ENCODE results near the gene RASSF5. TPM values are rescaled to one million over a fixed set of nuclear protein-coding genes. Genes with fewer than 3 reads are reported as not detected.

Gene RASSF5
- polyA plus RNA-seq, 4 donors, result 1.6 to 7.3 (median 4.4) TPM

DNA sequence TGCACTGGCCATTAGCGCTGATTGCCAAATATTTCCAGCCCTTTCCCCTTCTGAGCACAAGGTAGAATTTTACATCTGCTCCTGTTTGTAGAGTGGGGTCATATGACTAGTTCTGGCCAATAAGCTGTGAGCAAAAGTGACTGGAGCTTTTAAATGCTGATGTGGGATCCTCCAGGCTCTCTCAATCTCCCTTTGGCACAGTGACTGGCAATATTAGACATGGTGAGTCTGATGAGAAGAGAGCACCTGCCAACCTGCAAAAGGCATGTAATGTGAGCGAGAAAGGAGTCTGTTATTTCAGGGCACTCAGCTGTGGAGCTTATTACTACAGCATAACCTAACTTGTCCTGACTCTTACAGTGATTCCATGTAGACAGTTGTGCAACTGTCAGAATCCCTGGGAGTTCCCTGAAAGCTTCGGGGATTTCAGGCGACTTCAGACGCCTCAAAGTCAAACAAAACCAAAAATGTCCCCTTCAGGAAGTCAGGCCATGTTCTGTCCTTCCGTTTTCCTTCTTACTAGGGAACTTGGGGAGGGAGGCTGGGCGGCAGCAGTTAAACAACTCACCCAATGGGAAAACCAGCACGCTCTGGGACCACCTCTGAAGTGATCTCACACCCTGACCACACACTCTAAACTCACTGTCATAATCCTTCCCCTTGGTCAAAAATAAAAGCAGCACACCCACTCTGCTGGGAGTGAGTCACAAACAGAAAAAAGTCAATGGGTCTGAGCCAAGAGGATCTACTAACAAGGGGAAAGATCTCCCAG lies 3.6 kb upstream of the RASSF5 start:
- WGBS, 3 donors, result 48 to 71% (median 57%) methylated on average over 8 of the region's 8 CpGs
- peak overlapping the region in 1 of 3 donors; percentile 74 for H3K27ac ChIP-seq (ENCODE audit: low read depth in 1 of 3, low read length in 2 of 3)
- peaks cover 0 to 2% (median 0%) of the 10 kb centered on the region in 3 donors for H3K36me3 ChIP-seq (ENCODE audit: control insufficient read depth in 3 of 3, insufficient read depth in 2 of 3, low read depth in 1 of 3, low read length in 3 of 3)
- FAIRE-seq (no peak), DNase-seq (no peak)
- peaks cover 0 to 39% (median 2%) of the 10 kb centered on the region in 3 donors for H3K27me3 ChIP-seq (ENCODE audit: control insufficient read depth in 3 of 3, insufficient read depth in 3 of 3, low read length in 3 of 3)
- H3K4me1 ChIP-seq (ENCODE audit: control insufficient read depth in 3 of 3, insufficient read depth in 2 of 3, low read depth in 1 of 3, low read length in 2 of 3), result peaks cover 0 to 13% (median 2%) of the 10 kb centered on the region in 3 donors
- H3K9me3 ChIP-seq (ENCODE audit: control insufficient read depth in 2 of 2, insufficient read depth in 1 of 2, low read depth in 1 of 2, low read length in 1 of 2), result no peaks in the 10 kb centered on the region
- no peak overlapping the region for H3K4me3 ChIP-seq (ENCODE audit: low read depth in 1 of 3, low read length in 3 of 3)

DNA sequence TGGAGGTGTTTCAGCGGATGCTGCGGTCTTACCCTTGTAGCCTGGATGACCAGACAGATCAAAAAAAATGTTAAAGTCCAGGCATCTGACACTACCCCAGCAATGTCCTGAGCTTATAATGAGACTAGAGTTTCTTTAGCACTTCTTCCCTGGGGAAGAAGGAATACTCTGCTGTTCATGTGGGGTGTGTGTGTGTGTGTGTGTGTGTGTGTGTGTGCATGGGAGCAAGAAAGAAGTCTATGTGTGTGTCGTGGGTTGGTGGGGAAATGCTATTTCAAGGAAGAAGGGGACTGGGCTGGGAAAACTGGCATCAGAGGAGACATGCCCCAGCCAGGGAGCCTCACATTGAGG lies 3.0 kb upstream of the RASSF5 start:
- Histone ChIP-seq H3K4me3 (ENCODE audit: low read depth in 1 of 3, low read length in 3 of 3) (no peak overlapping the region), H3K9me3 (ENCODE audit: control insufficient read depth in 2 of 2, insufficient read depth in 1 of 2, low read depth in 1 of 2, low read length in 1 of 2) (no peaks in the 10 kb centered on the region), H3K36me3 (ENCODE audit: control insufficient read depth in 3 of 3, insufficient read depth in 2 of 3, low read depth in 1 of 3, low read length in 3 of 3) (no peaks in the 10 kb centered on the region), H3K27ac (ENCODE audit: low read depth in 1 of 3, low read length in 2 of 3) (peak overlapping the region in 1 of 3 donors; percentile 31), H3K27me3 (ENCODE audit: control insufficient read depth in 3 of 3, insufficient read depth in 3 of 3, low read length in 3 of 3) (peaks cover 0 to 45% (median 3%) of the 10 kb centered on the region in 3 donors), H3K4me1 (ENCODE audit: control insufficient read depth in 3 of 3, insufficient read depth in 2 of 3, low read depth in 1 of 3, low read length in 2 of 3) (peaks cover 0 to 14% (median 2%) of the 10 kb centered on the region in 3 donors)
- DNase-seq (no peak), FAIRE-seq (no peak)
- 46 to 74% (median 54%) methylated on average over 3 of the region's 3 CpGs for WGBS, 3 donors

DNA sequence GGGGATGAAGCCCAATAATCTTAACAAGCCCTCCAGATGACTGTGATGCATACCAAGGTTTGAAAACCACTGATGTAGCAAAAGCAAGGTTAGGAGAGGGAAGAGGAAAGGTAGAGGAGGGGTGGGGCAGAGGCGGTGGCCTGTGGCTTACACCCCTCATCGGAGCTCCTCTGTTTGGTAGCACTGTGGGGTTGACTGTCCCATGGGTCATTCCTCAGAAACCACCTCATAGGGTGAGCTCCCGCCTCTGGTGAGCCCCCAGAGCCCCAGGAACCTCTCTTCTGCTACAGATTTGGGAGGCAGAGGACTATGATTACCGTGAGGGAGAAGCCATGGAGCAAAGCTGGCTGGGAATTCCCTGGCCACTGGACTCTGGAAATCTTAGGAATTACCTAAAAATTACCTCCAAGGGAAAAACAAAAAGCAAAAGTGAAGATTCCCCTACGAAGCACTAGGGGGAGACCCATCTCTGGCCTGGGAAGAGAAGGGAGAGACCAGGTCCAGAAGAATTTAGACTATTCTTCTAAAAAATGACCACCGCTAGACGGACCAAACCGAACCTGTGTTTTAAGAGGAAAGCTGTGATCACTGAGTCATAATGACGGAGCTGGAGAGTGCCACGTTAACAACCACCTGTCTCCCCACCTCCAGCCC lies 1.5 kb upstream of the RASSF5 start:
- no peak overlapping the region for H3K4me3 ChIP-seq (ENCODE audit: low read depth in 1 of 3, low read length in 3 of 3)
- H3K9me3 ChIP-seq (ENCODE audit: control insufficient read depth in 2 of 2, insufficient read depth in 1 of 2, low read depth in 1 of 2, low read length in 1 of 2), result no peaks in the 10 kb centered on the region
- H3K4me1 ChIP-seq (ENCODE audit: control insufficient read depth in 3 of 3, insufficient read depth in 2 of 3, low read depth in 1 of 3, low read length in 2 of 3), result peaks cover 0 to 14% (median 2%) of the 10 kb centered on the region in 3 donors
- FAIRE-seq (no peak), DNase-seq (no peak)
- peaks cover 0 to 46% (median 3%) of the 10 kb centered on the region in 3 donors for H3K27me3 ChIP-seq (ENCODE audit: control insufficient read depth in 3 of 3, insufficient read depth in 3 of 3, low read length in 3 of 3)
- 54 to 66% (median 54%) methylated on average over 10 of the region's 10 CpGs for WGBS, 3 donors
- no peak overlapping the region for H3K27ac ChIP-seq (ENCODE audit: low read depth in 1 of 3, low read length in 2 of 3)
- H3K36me3 ChIP-seq (ENCODE audit: control insufficient read depth in 3 of 3, insufficient read depth in 2 of 3, low read depth in 1 of 3, low read length in 3 of 3), result no peaks in the 10 kb centered on the region

DNA sequence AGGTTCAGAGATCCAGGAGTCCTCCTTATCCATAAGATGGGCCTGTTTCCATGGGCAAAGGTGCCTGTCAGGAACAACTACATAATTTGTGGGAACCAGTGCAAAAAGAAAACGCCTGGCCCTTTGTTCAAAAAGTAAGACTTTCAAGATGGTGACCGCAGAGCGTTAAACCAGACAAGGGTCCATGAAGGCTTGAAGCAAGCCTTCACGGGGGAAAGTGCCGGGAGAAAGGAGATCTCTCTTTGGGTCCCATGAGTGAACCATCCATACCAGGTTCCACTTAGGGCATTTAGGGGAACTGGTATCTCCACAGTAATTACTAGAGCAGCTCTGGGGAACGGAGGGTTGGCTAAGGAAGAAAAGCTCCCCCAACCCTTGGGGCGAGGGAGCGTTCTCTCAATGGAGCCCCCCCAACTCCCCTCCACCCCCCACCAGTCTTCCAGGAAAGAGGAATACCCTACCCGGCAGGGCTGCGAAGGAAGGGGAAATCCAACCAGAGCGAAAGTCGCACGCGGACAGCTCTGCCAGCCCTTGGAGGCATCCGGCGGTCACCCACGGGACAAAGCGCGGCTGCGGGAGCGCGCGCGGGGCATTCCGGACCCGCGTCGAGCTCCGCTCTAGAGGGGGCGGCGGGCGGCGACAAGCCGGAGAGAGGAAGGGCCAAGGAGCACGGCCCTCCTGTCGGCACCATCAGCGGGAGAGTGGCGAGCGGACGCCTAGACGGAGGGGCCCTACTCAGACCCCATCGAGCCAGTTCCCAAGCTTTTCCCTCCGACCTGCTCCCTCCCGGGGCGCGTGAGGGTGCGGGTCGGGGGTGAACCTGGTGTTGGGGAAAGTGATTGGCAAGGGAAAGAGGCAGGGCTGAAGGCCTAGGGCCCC lies 687 bp upstream of the RASSF5 start:
- DNase-seq (peak in 1 of 2 donors; percentile 51), FAIRE-seq (no peak)
- WGBS, 3 donors, result 12 to 16% (median 13%) methylated on average over 37 to 48 of the region's 48 CpGs
- peaks cover 0 to 46% (median 3%) of the 10 kb centered on the region in 3 donors for H3K27me3 ChIP-seq (ENCODE audit: control insufficient read depth in 3 of 3, insufficient read depth in 3 of 3, low read length in 3 of 3)
- no peaks in the 10 kb centered on the region for H3K36me3 ChIP-seq (ENCODE audit: control insufficient read depth in 3 of 3, insufficient read depth in 2 of 3, low read depth in 1 of 3, low read length in 3 of 3)
- peaks cover 0 to 11% (median 2%) of the 10 kb centered on the region in 3 donors for H3K4me1 ChIP-seq (ENCODE audit: control insufficient read depth in 3 of 3, insufficient read depth in 2 of 3, low read depth in 1 of 3, low read length in 2 of 3)
- no peaks in the 10 kb centered on the region for H3K9me3 ChIP-seq (ENCODE audit: control insufficient read depth in 2 of 2, insufficient read depth in 1 of 2, low read depth in 1 of 2, low read length in 1 of 2)
- peak overlapping the region; percentile 46 to 60 (median 60) for H3K4me3 ChIP-seq (ENCODE audit: low read depth in 1 of 3, low read length in 3 of 3)
- H3K27ac ChIP-seq (ENCODE audit: low read depth in 1 of 3, low read length in 2 of 3), result peak overlapping the region in 1 of 3 donors; percentile 33

DNA sequence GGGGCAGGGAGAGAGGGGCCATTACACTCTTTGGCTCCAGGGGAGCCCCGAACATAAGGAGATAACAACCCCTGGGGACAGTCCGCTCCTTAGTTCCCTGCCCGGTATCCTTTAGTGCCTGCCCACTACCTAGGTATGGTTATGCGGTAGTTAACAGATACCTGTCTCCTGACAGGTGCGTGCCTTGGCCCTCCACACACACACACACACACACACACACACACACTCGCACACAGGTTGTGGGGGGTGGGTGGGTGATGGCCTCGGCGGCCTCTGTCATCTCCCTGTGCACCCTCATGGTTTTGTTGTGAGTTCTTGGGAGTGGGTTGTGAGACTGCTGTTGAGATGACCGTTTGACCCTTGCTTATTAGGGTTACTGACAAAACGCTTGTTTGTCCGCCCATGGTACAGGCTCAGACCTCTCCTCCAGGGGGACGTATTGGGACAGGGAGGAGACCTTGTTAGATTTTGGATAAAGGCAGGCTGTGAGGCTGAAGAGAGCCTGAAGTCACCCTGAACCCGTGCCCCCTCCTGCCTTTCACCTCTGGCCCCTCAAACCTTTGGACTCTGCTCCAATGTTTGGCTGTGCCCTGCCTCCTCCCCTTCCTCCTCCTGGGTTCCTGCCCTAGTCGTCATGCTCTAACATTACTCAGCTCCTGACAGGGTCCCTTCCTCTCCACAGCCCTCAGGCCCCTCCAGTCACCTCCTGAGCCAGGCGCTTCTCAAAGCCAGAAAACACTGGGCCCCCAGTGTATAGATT lies 979 bp downstream of the RASSF5 start:
- DNase-seq (peak; percentile 19 to 39), FAIRE-seq (no peak)
- no peaks in the 10 kb centered on the region for H3K36me3 ChIP-seq (ENCODE audit: control insufficient read depth in 3 of 3, insufficient read depth in 2 of 3, low read depth in 1 of 3, low read length in 3 of 3)
- H3K27me3 ChIP-seq (ENCODE audit: control insufficient read depth in 3 of 3, insufficient read depth in 3 of 3, low read length in 3 of 3), result peaks cover 0 to 46% (median 3%) of the 10 kb centered on the region in 3 donors
- 15 to 40% (median 29%) methylated on average over 14 to 15 of the region's 15 CpGs for WGBS, 3 donors
- H3K9me3 ChIP-seq (ENCODE audit: control insufficient read depth in 2 of 2, insufficient read depth in 1 of 2, low read depth in 1 of 2, low read length in 1 of 2), result no peaks in the 10 kb centered on the region
- no peak overlapping the region for H3K27ac ChIP-seq (ENCODE audit: low read depth in 1 of 3, low read length in 2 of 3)
- peak overlapping the region; percentile 12 to 60 (median 42) for H3K4me3 ChIP-seq (ENCODE audit: low read depth in 1 of 3, low read length in 3 of 3)
- H3K4me1 ChIP-seq (ENCODE audit: control insufficient read depth in 3 of 3, insufficient read depth in 2 of 3, low read depth in 1 of 3, low read length in 2 of 3), result peaks cover 0 to 14% (median 6%) of the 10 kb centered on the region in 3 donors

DNA sequence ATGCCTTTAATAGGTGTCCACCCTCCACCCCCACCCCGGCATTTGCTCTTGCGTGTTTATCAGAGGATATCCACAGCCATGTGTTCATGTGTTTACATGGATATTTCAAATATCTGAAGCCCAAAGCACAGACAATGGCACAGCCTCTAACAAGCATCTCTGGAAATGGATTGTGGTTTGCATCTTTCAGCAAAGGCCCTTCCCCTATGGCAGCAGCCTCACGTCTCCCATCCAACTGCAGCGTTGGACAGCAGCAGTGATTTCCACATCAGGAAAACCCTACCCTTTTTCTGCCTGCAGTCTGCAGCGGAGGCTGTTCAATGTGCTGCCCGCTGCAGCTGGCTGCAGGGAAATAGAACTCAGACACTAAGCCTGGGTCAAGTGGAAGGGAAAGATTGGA lies 1.6 kb downstream of the RASSF5 start:
- WGBS, 3 donors, result 28 to 40% (median 35%) methylated on average over 6 of the region's 6 CpGs
- Histone ChIP-seq H3K9me3 (ENCODE audit: control insufficient read depth in 2 of 2, insufficient read depth in 1 of 2, low read depth in 1 of 2, low read length in 1 of 2) (no peaks in the 10 kb centered on the region), H3K27me3 (ENCODE audit: control insufficient read depth in 3 of 3, insufficient read depth in 3 of 3, low read length in 3 of 3) (peaks cover 0 to 46% (median 3%) of the 10 kb centered on the region in 3 donors), H3K4me1 (ENCODE audit: control insufficient read depth in 3 of 3, insufficient read depth in 2 of 3, low read depth in 1 of 3, low read length in 2 of 3) (peaks cover 0 to 14% (median 6%) of the 10 kb centered on the region in 3 donors), H3K36me3 (ENCODE audit: control insufficient read depth in 3 of 3, insufficient read depth in 2 of 3, low read depth in 1 of 3, low read length in 3 of 3) (no peaks in the 10 kb centered on the region), H3K27ac (ENCODE audit: low read depth in 1 of 3, low read length in 2 of 3) (no peak overlapping the region), H3K4me3 (ENCODE audit: low read depth in 1 of 3, low read length in 3 of 3) (no peak overlapping the region)
- no peak for DNase-seq
- FAIRE-seq, result no peak

DNA sequence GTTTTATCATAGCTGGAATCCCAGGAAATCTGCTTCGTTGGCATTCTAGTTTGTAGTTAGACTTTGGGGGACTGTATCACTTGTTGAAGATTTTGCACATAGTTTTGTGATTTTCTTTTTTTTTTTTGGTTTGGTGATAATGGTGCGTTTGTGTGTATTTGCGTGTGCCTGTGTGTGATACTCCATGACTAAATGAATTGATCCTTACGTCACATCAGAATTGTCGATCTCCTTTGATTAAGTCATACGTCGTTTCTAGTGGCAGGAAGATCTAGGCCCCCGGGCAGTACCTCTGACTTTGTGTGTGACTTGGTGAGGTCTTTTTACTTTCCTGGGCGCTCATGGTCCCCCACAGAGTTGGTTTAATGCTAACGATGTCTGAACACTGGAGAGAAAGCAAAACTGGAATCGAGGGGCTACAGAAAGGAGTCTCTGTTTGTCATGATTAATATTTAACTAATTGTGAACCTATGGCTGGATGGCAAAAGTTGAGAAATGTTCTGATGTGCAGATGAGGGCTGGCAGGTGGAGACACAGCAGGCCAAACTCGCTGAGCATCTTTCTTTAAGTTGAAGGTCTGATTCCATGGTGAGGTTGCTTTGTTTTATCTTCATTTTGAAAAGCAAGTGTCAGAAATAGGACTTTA lies 2.4 kb downstream of the RASSF5 start:
- Histone ChIP-seq H3K4me1 (ENCODE audit: control insufficient read depth in 3 of 3, insufficient read depth in 2 of 3, low read depth in 1 of 3, low read length in 2 of 3) (peaks cover 0 to 14% (median 6%) of the 10 kb centered on the region in 3 donors), H3K36me3 (ENCODE audit: control insufficient read depth in 3 of 3, insufficient read depth in 2 of 3, low read depth in 1 of 3, low read length in 3 of 3) (no peaks in the 10 kb centered on the region), H3K4me3 (ENCODE audit: low read depth in 1 of 3, low read length in 3 of 3) (no peak overlapping the region), H3K9me3 (ENCODE audit: control insufficient read depth in 2 of 2, insufficient read depth in 1 of 2, low read depth in 1 of 2, low read length in 1 of 2) (no peaks in the 10 kb centered on the region), H3K27me3 (ENCODE audit: control insufficient read depth in 3 of 3, insufficient read depth in 3 of 3, low read length in 3 of 3) (peaks cover 0 to 45% (median 3%) of the 10 kb centered on the region in 3 donors), H3K27ac (ENCODE audit: low read depth in 1 of 3, low read length in 2 of 3) (no peak overlapping the region)
- DNase-seq (no peak), FAIRE-seq (no peak)
- 56 to 74% (median 61%) methylated on average over 12 of the region's 12 CpGs for WGBS, 3 donors
